ENCODE data around the gene CLBA1.

DNA sequence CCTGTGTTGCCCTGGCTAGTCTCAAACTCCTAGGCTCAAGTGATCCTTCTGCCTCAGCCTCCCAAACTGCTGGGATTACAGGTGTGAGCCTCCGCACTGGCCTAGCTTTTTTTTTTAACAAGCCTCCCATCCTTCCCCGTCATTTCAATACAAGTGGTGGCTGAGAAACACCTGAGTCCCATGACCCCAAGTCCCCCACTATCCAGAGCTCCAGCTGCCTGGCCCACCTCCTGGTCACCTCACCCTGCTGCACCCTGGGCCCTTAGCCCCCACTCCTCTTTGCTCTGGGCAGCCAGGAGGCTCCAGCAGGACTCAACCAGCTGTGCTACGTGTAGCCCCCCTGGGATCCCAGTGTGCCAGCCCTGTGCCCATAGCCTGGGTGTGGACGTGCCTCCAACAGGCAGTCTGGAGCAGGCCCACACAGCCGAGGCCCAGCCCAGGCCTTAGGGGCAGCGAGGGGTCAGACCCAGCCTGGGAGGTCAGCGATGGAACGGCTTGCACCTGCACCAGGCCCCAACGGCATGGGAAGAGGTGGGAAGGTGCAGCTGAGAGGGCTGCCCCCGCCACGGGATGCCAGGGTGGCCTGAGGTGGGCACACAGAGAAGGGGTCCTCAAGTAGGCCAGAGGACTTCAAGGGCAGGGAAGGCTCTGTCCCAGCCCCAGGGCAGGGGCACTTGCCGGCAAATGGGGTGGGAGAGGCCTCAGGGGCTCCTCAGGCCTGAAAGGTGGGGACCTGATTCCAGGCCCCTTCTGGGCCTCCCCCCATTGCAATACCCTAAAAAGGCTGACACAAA, 13.9 kb upstream of the CLBA1 start:
- TF ChIP-seq POLR2A (conservative IDR thresholded peaks at IDR 0.05) = no peak
- no peak for TF ChIP-seq ZFPM2 (CRISPR knock-in tag; IDR thresholded peaks at IDR 0.05)
- TF ChIP-seq, protein P1, sequence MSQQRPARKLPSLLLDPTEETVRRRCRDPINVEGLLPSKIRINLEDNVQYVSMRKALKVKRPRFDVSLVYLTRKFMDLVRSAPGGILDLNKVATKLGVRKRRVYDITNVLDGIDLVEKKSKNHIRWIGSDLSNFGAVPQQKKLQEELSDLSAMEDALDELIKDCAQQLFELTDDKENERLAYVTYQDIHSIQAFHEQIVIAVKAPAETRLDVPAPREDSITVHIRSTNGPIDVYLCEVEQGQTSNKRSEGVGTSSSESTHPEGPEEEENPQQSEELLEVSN (IDR thresholded peaks at IDR 0.05; ENCODE audit: borderline replicate concordance in 1 of 2, extremely low read depth in 1 of 2, insufficient read depth in 1 of 2, insufficient read length in 1 of 2, low read depth in 1 of 2, low read length in 1 of 2, poor library complexity in 1 of 2, severe bottlenecking in 1 of 2) = no peak
- no peak for TF ChIP-seq EP300 (IDR thresholded peaks at IDR 0.05; ENCODE audit: low read length)
- TF ChIP-seq POLR2AphosphoS2 (IDR thresholded peaks at IDR 0.05; ENCODE audit: low read length) = no peak

Measured in K562 (cell line).